GM10248 (cell line): ENCODE results near the gene KCNK5.

ENCODE experiments used
- CTCF ChIA-PET: fragments of 300-600 bp; sonication (Branson Sonifier 250); formaldehyde crosslinking; extraction: SDS; loops from one replicate; lab custom pipeline; 2021; ENCODE audit warnings: antibody characterized with exemption; lab: Yijun Ruan, JAX
- POLR2A ChIA-PET: fragments of 350-650 bp; sonication (Branson Sonifier 250); formaldehyde crosslinking; extraction: SDS; loops from one replicate; lab custom pipeline; 2020; ENCODE audit warnings: antibody characterized with exemption; lab: Yijun Ruan, JAX
- DNase-seq: peaks from one replicate; pipeline ENCODE4 v3.0.0; 2012; ENCODE audit errors: extremely low spot score
- CTCF ChIP-seq: IDR thresholded peaks from 2 replicates; pipeline ENCODE4 v1.5.1; 2012; ENCODE audit warnings: mild to moderate bottlenecking, low read depth; ENCODE audit errors: extremely low read depth, missing control alignments, control extremely low read depth

KCNK5 gene

GRCh38 chr6:39221779-39222641 lies 7.3 kb downstream of the KCNK5 start:
- POLR2A ChIA-PET = no interaction called here
- no peak for TF ChIP-seq CTCF
- CTCF ChIA-PET = interaction anchor here (0.9 to 3.5 kb wide), 5 partner anchors 14 to 81 kb away, joined by 3 to 14 read pairs (median 3); no protein-coding TSS in a partner anchor
- no peak for DNase-seq

- TF ChIP-seq CTCF = no peak
- CTCF ChIA-PET = interaction anchor here (1.2 to 3.5 kb wide), 2 partner anchors 54 to 82 kb away, joined by 5 to 14 read pairs; no protein-coding TSS in a partner anchor
- no peak for DNase-seq
- POLR2A ChIA-PET = no interaction called here
Observed at GRCh38 chr6:39221115-39221514, 8.2 kb downstream of the KCNK5 start.

- ChIA-PET CTCF (interaction anchor here (0.6 to 3.5 kb wide), 5 partner anchors 9 to 674 kb away, joined by 3 to 14 read pairs (median 3); partner anchors contain the start of gene KCNK5), POLR2A (interaction anchor here (1.4 kb wide), 1 partner anchor 10 kb away, joined by 7 read pairs; the partner anchor contains the start of gene KCNK5)
- no peak for TF ChIP-seq CTCF
- DNase-seq = no peak
Observed at GRCh38 chr6:39218868-39219567, 10.3 kb downstream of the KCNK5 start.

- no peak for DNase-seq
- ChIA-PET POLR2A (no interaction called here), CTCF (interaction anchor here (1.0 to 2.5 kb wide), 3 partner anchors 11 to 46 kb away, joined by 3 to 8 read pairs (median 5); no protein-coding TSS in a partner anchor)
- no peak for TF ChIP-seq CTCF
Observed at GRCh38 chr6:39217177-39217864, 12.0 kb downstream of the KCNK5 start.

GRCh38 chr6:39215640-39216158 lies 13.6 kb downstream of the KCNK5 start:
- no peak for TF ChIP-seq CTCF
- DNase-seq = no peak
- ChIA-PET CTCF (interaction anchor here (0.9 to 2.5 kb wide), 4 partner anchors 9 to 50 kb away, joined by 3 to 8 read pairs (median 3); no protein-coding TSS in a partner anchor), POLR2A (no interaction called here)
